Central memory CD8-positive, alpha-beta T cell (primary cell): ENCODE measurements around the gene MRAP.

Experiments
- ATAC-seq: fragments of 150-1000 bp; cut with Tn5 transposase; replicated peaks from 2 replicates; pipeline ENCODE4 v1.10.0; 2022; ENCODE audit warnings: mild to moderate bottlenecking, moderate FRiP score, moderate number of reproducible peaks; ENCODE audit not compliant: poor library complexity, severe bottlenecking; ENCODE audit errors: extremely low read depth
- DNase-seq, 2 donors: peaks; one replicate each; pipeline ENCODE4 v3.0.0; 2021; ENCODE audit warnings: low spot score in 2 of 2
- H3K27ac Mint-ChIP-seq: one replicate; pipeline ENCODE4 v1.8.0; 2022; ENCODE audit warnings: low read depth, mild to moderate bottlenecking, moderate library complexity, mixed read lengths
- H3K27me3 Mint-ChIP-seq: one replicate; pipeline ENCODE4 v1.8.0; 2022; ENCODE audit warnings: mixed read lengths
- H3K36me3 Mint-ChIP-seq: one replicate; pipeline ENCODE4 v1.8.0; 2022; ENCODE audit warnings: mild to moderate bottlenecking, moderate library complexity, mixed read lengths; ENCODE audit not compliant: insufficient read depth
- H3K4me1 Mint-ChIP-seq: one replicate; pipeline ENCODE4 v1.8.0; 2022; ENCODE audit warnings: mixed read lengths
- H3K4me3 Mint-ChIP-seq: one replicate; pipeline ENCODE4 v1.8.0; 2022; ENCODE audit warnings: mild to moderate bottlenecking, moderate library complexity, mixed read lengths
- H3K9me3 Mint-ChIP-seq: one replicate; pipeline ENCODE4 v1.8.0; 2022; ENCODE audit warnings: mixed read lengths

MRAP gene

DNA sequence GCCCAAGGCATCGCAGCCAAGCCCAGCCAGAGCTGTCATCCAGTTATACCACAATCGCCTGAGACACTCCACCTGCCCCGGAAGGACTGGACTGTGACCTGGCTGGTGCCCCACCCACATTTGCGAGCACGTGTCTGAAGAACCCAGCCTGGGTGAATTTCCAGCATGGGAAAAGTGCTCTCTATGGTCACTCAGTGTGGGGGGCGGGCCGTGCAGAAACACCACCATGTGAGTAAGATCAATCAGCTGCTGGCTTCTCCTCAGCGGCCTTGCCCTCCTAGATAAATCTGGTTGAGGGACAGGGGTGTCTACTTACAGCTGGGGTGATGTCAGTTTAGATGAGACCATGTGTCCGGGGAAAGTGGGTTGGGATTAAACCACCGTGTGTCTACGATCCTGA lies 49.3 kb downstream of the MRAP start:
- DNase-seq (no peak), ATAC-seq (no peak)
- Mint-ChIP-seq H3K4me1 (no peaks in the 10 kb centered on the region), H3K27ac (no peak overlapping the region), H3K4me3 (no peak overlapping the region), H3K27me3 (no peaks in the 10 kb centered on the region), H3K36me3 (peaks cover 45% of the 10 kb centered on the region), H3K9me3 (peaks cover 8% of the 10 kb centered on the region)

DNA sequence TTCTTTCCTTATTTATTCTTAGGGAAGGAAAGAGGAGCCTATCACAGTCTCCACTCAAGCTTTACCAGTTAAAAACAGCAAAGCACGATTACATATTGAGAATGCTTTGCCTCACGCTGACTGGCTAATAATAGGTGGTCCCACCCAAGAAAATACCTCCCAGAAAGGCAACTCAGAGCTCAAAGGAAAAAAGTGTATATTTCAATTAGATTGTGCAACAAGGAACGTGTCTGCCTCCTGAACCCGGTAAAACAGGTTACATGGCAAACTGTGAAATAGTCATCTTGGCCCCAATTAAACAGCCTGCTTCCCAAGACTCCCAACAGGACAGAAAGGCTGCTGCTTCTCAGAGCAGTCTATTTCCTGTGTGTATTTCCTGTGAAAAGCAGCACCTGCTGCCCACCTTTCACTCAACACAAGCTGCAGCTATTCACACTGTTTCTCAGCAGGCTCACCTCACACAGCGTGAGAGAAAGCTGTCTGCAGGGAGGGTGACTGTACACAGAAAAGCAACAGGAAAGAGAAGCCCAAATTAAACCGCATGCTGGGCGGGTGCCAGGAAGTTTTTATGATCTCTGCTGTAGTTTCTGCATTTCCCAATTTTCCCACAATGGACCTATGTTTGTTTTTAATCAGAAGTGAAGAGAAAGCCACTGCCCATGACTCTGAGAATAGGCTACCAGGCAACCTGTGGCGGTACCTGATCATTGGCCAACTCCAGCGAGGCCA lies 50.1 kb downstream of the MRAP start:
- H3K9me3 Mint-ChIP-seq = peaks cover 8% of the 10 kb centered on the region
- peaks cover 38% of the 10 kb centered on the region for H3K36me3 Mint-ChIP-seq
- no peaks in the 10 kb centered on the region for H3K4me1 Mint-ChIP-seq
- no peak overlapping the region for H3K4me3 Mint-ChIP-seq
- ATAC-seq (no peak), DNase-seq (no peak)
- no peak overlapping the region for H3K27ac Mint-ChIP-seq
- no peaks in the 10 kb centered on the region for H3K27me3 Mint-ChIP-seq

DNA sequence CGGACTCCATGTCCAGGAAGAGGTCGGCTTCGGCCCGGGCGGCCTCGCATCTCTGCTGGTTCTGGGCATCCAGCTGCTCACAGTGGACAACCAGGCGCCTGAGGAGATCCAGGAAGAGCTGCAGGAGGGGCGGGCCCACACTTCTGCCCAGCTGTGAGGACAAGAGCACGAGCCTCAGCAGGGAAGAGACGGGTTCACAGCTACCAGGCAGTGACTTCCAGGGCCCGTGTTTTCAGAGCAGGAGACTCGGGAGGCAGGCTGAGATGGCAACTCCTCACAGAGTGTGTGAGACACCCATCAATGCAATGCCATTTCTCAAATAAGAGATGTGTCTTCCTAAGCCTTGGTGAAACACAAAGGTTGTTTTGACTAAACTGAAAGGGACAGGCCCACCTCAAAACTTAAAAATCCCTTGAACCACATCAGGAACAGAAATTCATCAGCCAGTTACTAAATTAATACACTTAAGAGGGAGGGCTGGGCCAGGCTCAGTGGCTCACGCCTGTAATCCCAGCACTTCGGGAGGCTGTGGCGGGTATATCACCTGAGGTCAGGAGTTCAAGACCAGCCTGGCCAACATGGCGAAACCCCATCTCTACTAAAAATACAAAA lies 50.8 kb downstream of the MRAP start:
- peaks cover 6% of the 10 kb centered on the region for H3K9me3 Mint-ChIP-seq
- peaks cover 41% of the 10 kb centered on the region for H3K36me3 Mint-ChIP-seq
- H3K27me3 Mint-ChIP-seq = no peaks in the 10 kb centered on the region
- H3K4me1 Mint-ChIP-seq = no peaks in the 10 kb centered on the region
- no peak overlapping the region for H3K4me3 Mint-ChIP-seq
- ATAC-seq (no peak), DNase-seq (no peak)
- no peak overlapping the region for H3K27ac Mint-ChIP-seq

DNA sequence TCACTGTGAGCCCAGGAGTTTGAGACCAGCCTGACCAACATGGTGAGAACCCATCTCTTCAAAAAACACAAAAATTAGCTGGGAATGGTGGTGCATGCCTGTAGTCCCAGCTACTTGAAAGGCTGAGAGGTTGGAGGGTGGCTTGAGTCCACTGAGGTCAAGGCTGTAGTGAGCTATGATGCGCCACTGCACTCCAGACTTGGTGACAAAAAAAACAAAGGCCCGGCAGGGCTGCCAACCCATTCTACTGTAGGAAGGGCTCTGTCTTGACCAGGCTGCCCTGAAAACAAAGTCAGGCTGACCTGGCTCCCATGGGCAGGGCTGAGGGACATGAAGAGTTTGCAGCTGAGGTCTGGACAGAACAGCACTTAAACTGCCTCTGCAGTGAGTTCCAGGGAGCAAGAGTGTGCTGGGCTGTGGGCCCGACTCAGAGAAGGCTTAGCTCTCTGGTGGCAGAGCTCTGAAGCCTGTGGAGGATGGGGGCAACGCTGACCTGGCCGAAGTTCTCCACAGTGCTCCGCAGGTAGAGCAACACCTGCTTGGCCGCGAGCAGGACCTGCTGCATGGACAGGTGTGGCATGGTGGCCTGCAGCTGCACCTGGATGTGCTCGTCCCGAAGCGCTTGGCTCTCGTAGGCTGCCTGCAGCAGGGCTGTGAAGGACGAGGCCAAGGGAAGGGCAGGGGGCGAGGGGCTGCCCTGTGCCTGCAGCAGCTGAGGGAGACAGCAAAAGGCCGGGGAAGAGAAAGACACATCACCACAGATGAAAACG lies 51.7 kb downstream of the MRAP start:
- DNase-seq (no peak), ATAC-seq (no peak)
- Mint-ChIP-seq H3K27ac (no peak overlapping the region), H3K4me1 (no peaks in the 10 kb centered on the region), H3K4me3 (no peak overlapping the region), H3K36me3 (peaks cover 43% of the 10 kb centered on the region), H3K27me3 (no peaks in the 10 kb centered on the region), H3K9me3 (no peaks in the 10 kb centered on the region)

DNA sequence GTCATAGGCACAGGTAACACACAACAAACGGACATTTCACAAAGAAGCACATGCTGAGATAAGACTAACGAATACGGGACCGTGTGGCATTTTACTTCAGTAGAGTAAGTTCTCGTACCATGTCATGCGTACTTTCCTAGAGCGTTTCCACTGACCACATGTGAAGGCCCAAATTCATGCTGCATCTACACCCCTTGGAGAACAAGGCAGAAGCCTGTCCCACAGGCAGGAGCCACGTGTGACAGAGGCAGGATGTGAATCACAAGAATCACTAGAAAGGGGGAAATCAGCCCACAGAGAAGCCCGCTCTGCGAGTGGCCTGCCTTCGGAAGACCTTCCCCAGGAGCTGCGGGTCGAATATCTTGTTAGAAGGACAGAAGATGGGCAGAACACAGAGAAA lies 52.3 kb downstream of the MRAP start:
- Mint-ChIP-seq H3K36me3 (peaks cover 41% of the 10 kb centered on the region), H3K4me1 (no peaks in the 10 kb centered on the region), H3K9me3 (no peaks in the 10 kb centered on the region), H3K27ac (no peak overlapping the region), H3K4me3 (no peak overlapping the region), H3K27me3 (no peaks in the 10 kb centered on the region)
- no peak for DNase-seq
- ATAC-seq = no peak

DNA sequence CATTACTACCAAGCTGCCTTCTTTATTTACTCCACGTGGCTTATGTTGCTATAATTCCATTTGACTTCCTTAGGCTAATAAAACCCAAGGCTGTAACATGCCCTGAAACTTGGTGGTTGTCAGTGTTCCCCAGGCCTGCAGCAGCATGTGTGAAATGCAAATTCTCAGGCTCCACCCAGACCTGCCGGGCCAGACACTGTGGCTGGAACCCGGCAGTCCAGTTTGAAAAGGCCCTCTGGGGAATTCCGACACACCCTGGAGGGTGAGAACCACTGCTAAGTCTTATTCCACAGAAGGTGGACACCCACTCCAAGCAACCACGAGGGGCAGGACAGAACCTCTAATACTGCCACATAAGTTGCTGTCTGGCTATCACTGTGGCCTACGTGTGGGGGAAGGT lies 52.8 kb downstream of the MRAP start:
- Mint-ChIP-seq H3K36me3 (peaks cover 44% of the 10 kb centered on the region), H3K27me3 (no peaks in the 10 kb centered on the region), H3K9me3 (no peaks in the 10 kb centered on the region), H3K4me1 (no peaks in the 10 kb centered on the region), H3K27ac (no peak overlapping the region), H3K4me3 (no peak overlapping the region)
- DNase-seq (no peak), ATAC-seq (no peak)

DNA sequence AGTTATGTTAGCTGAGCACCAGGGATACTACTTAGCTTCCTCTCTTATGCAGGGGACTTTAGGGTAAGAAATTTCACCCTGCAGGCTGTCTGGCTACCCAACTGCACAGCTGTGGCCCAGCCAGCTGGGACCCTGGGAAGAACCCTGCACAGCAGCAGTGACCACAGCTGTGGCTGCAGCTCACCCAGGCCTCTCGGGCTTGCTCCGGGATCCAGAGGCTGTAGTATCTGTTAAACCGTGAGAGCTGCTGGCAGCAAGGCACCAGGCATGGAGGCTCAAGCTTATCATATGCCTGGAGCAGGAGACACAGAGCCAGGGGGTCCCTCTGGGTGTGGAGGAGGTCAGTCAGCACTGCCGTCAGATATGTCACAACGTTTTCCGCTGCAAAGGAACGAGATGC lies 53.9 kb downstream of the MRAP start:
- ATAC-seq (no peak), DNase-seq (no peak)
- Mint-ChIP-seq H3K4me3 (no peak overlapping the region), H3K9me3 (no peaks in the 10 kb centered on the region), H3K27me3 (no peaks in the 10 kb centered on the region), H3K36me3 (peaks cover 52% of the 10 kb centered on the region), H3K27ac (no peak overlapping the region), H3K4me1 (no peaks in the 10 kb centered on the region)

DNA sequence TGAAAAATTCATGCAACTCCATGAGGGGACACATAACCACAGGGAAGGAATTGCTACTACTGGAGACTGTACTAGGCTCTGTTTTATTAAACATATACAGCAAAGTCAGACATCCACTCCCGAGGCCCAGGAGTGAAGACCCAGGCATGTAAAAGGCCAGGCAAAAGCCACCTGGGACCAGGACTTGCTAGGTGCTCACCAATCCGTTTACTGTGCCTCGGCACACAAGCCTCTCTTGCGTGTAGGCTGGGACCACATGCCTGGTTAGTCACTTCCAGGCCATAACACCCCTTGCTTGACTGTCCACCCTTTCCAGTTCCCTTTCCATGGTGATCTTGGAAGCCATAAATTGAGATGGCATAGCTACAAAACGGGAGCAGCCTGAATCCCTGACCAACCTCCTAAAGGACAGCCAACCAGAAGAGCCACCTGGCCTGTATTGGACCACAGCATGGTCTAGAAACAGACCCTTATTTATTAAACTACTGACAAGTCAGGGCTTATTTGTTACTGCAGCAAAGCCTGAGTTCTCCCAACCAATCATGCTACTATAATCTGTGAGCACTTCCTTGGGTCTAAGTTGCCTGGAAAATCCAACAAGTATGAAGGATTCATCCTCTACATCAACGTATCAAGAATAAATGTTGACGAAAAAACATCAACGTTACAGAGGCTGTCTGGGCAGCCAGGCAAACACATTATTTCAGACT lies 54.5 kb downstream of the MRAP start:
- Mint-ChIP-seq H3K36me3 (peaks cover 52% of the 10 kb centered on the region), H3K4me1 (no peaks in the 10 kb centered on the region), H3K27me3 (no peaks in the 10 kb centered on the region), H3K4me3 (no peak overlapping the region), H3K9me3 (no peaks in the 10 kb centered on the region), H3K27ac (no peak overlapping the region)
- no peak for DNase-seq
- ATAC-seq = no peak

DNA sequence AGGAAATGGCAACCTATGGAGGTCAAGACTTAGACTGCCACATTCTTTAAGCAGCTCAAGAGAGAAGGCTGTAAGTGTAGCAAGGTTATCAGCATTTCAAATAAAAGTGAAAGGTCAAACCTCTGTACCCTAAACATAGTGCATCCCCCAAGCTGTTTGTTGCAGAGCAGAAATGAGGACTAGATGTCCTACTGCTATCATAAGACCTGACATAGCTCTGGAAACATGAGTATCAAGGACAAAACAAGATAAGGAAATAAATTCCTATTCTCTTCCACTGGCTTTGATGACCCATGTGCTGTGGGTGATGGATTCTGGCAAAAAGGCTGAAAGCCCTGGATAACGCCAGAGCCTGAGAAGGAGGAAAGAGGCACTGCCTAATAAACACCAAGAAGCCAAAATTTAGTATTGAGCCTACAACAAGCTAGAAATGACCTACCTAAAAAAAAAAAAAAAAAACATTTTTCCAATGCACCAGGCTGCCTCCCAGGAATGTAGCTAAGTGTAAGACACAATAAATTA lies 58.3 kb downstream of the MRAP start:
- no peaks in the 10 kb centered on the region for H3K9me3 Mint-ChIP-seq
- no peak overlapping the region for H3K27ac Mint-ChIP-seq
- no peaks in the 10 kb centered on the region for H3K27me3 Mint-ChIP-seq
- no peak for ATAC-seq
- H3K4me3 Mint-ChIP-seq = no peak overlapping the region
- no peaks in the 10 kb centered on the region for H3K4me1 Mint-ChIP-seq
- peaks cover 54% of the 10 kb centered on the region for H3K36me3 Mint-ChIP-seq
- no peak for DNase-seq

DNA sequence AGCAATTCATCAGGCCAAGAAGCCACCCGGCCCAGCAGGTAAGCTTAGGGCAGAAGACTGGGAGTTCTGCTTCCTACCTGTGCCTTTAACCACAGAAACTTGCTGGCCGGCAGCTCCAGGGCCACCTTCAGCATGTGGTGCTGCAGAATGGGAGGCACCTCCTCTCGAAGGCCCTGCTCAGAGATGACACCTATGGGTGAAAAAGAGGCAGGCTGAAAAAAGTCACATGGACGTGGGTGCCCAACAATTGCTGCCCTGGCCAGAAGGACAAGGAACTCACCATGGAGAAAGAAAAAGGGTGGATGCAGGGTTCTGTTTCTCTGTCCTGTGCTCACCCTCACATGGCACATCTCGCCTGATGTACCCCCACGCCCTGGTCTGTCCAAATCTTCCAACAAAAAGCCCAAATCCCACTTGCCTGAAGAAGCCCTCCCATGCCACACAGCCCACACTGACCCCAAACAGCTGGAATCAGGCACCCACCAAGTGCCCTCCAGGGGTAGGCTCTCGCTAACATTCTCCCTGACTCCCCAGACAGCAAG lies 61.1 kb downstream of the MRAP start:
- ATAC-seq (no peak), DNase-seq (no peak)
- H3K9me3 Mint-ChIP-seq = no peaks in the 10 kb centered on the region
- H3K4me1 Mint-ChIP-seq = no peaks in the 10 kb centered on the region
- peaks cover 47% of the 10 kb centered on the region for H3K36me3 Mint-ChIP-seq
- H3K27me3 Mint-ChIP-seq = no peaks in the 10 kb centered on the region
- no peak overlapping the region for H3K27ac Mint-ChIP-seq
- H3K4me3 Mint-ChIP-seq = no peak overlapping the region

DNA sequence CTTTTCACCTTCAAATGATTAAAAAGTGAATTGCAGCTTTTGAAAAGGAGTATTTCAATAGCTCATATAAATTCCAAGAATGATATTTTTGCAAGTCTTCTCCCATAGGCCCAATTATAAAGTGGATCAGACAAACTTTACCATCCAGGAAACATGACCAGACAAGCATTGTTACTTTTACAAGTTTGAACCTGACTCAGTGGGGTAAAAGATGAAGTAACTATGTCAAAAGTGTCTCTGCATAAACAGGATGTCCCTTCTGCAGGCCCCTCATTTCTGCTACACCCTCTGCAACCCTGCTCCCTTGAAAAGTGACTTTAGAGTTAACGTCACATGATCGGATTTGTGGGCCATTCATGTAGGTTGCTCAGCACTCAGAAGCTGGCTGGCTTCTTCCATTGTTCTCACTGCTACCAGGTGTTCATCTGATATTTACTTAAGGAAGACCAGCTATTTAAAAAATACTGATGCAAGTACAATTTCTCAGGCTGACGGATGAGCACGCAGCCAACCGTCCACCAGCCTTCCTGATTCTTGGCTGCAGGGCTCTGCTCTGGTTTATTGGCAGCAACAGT lies 61.8 kb downstream of the MRAP start:
- ATAC-seq = no peak
- Mint-ChIP-seq H3K27me3 (no peaks in the 10 kb centered on the region), H3K27ac (peak overlapping the region; percentile 26), H3K36me3 (peaks cover 47% of the 10 kb centered on the region), H3K4me3 (no peak overlapping the region), H3K4me1 (no peaks in the 10 kb centered on the region), H3K9me3 (no peaks in the 10 kb centered on the region)
- no peak for DNase-seq
